ENCODE results near the gene SNED1.

Gene SNED1

GRCh38 chr2:241072553-241073165 is 74.2 kb downstream of the SNED1 start:
- H3K4me3 ChIP-seq (ENCODE audit: low read depth in 1 of 2, low read length in 2 of 2), result no peak overlapping the region
- no peak overlapping the region for H3K9ac ChIP-seq (ENCODE audit: low read length)
- H3K9me3 ChIP-seq (ENCODE audit: low read length), result no peaks in the 10 kb centered on the region
- no peak overlapping the region for H3K27ac ChIP-seq (ENCODE audit: low read depth, low read length)
- H3K4me1 ChIP-seq (ENCODE audit: insufficient read depth, low read length), result no peaks in the 10 kb centered on the region
- no peaks in the 10 kb centered on the region for H3K27me3 ChIP-seq (ENCODE audit: control insufficient read depth in 1 of 2, insufficient read depth in 2 of 2, low read length in 2 of 2)
- H3K36me3 ChIP-seq (ENCODE audit: insufficient read depth, low read length), result peaks cover 17% of the 10 kb centered on the region

DNA sequence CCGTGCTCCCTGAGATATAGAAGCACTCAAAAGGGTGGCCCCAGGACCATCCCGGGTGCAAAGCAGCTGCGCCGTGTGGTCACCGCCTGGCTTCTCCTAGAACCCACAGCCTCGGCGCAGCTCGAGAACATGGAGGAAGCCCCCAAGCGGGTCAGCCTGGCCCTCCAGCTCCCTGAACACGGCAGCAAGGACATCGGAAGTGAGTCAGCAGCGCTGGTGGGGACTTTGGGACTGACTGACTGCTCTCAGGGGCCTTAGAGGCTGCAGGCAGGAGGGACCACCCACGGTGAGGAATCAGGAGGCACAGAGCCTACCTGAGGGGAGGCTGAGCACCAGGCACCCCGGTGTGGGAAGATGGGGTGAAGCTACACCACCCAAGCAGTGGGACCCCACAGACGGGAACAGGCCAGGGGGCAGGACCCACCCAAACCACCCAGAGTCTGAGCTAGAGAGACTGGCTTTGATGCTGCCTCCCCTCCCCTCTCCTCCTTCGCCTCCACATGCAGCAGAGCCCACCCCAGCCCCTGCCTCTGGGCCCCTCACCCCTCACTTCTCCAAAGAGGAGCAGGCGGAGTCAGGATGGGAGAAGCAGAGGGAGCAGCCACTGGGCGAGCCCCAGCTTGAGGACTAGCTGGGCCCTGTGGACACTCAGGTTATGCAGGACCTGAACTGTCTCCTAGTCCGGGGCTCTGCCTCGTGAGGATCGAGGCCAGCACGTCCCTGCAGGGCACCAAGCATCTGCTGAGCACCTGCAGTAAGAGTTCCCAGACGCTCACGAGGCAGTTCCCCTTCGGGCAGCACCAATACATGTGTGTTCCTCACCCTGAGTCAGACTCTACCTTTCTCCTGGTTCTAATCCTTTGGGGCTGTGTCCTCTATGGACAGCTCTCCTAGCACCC is 75.0 kb downstream of the SNED1 start:
- Histone ChIP-seq H3K4me3 (ENCODE audit: low read depth in 1 of 2, low read length in 2 of 2) (no peak overlapping the region), H3K27ac (ENCODE audit: low read depth, low read length) (no peak overlapping the region), H3K9me3 (ENCODE audit: low read length) (no peaks in the 10 kb centered on the region), H3K36me3 (ENCODE audit: insufficient read depth, low read length) (peaks cover 17% of the 10 kb centered on the region), H3K9ac (ENCODE audit: low read length) (no peak overlapping the region), H3K4me1 (ENCODE audit: insufficient read depth, low read length) (no peaks in the 10 kb centered on the region), H3K27me3 (ENCODE audit: control insufficient read depth in 1 of 2, insufficient read depth in 2 of 2, low read length in 2 of 2) (no peaks in the 10 kb centered on the region)

GRCh38 chr2:241074065-241074818 is 75.8 kb downstream of the SNED1 start:
- H3K36me3 ChIP-seq (ENCODE audit: insufficient read depth, low read length), result peaks cover 17% of the 10 kb centered on the region

DNA sequence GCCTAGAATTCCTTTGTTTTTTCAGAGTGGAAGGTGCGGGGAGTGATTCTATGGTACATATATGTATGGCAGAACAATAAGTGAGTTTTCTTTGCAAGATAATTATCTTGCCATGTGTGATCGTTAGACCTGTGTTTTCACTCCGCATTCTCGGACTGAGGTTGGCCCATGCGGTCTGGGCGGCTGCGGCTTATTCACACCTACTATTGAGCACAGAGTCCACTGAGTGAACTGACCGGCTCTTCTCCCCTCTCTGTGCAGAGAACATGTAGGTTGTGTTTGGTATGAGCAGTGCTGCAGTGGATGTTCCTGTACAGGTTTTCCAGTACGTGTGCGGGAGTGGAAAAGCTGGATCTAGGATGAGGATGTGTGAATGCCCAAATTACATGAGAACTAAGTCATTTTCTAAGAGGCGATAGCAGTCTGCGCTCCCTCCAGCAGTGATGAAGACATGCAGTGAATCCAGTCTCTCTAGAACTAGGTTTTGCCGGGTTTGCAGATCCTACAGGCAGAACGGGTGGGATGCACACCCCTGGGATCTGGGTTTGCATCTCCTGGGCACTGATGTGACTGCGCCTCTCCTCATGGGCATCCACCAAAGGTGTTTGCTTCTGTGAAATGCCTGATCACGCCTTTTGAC is 76.6 kb downstream of the SNED1 start:
- H3K9me3 ChIP-seq (ENCODE audit: low read length), result no peaks in the 10 kb centered on the region
- H3K4me1 ChIP-seq (ENCODE audit: insufficient read depth, low read length), result no peaks in the 10 kb centered on the region
- H3K27me3 ChIP-seq (ENCODE audit: control insufficient read depth in 1 of 2, insufficient read depth in 2 of 2, low read length in 2 of 2), result no peaks in the 10 kb centered on the region
- H3K9ac ChIP-seq (ENCODE audit: low read length), result no peak overlapping the region
- no peak overlapping the region for H3K4me3 ChIP-seq (ENCODE audit: low read depth in 1 of 2, low read length in 2 of 2)
- no peak overlapping the region for H3K27ac ChIP-seq (ENCODE audit: low read depth, low read length)
- H3K36me3 ChIP-seq (ENCODE audit: insufficient read depth, low read length), result peaks cover 17% of the 10 kb centered on the region

More at GRCh38 chr2:241074065-241074818, 75.8 kb downstream of the SNED1 start:
- Histone ChIP-seq H3K27ac (ENCODE audit: low read depth, low read length) (no peak overlapping the region), H3K4me3 (ENCODE audit: low read depth in 1 of 2, low read length in 2 of 2) (no peak overlapping the region), H3K9me3 (ENCODE audit: low read length) (no peaks in the 10 kb centered on the region), H3K27me3 (ENCODE audit: control insufficient read depth in 1 of 2, insufficient read depth in 2 of 2, low read length in 2 of 2) (no peaks in the 10 kb centered on the region), H3K4me1 (ENCODE audit: insufficient read depth, low read length) (no peaks in the 10 kb centered on the region), H3K9ac (ENCODE audit: low read length) (no peak overlapping the region)

DNA sequence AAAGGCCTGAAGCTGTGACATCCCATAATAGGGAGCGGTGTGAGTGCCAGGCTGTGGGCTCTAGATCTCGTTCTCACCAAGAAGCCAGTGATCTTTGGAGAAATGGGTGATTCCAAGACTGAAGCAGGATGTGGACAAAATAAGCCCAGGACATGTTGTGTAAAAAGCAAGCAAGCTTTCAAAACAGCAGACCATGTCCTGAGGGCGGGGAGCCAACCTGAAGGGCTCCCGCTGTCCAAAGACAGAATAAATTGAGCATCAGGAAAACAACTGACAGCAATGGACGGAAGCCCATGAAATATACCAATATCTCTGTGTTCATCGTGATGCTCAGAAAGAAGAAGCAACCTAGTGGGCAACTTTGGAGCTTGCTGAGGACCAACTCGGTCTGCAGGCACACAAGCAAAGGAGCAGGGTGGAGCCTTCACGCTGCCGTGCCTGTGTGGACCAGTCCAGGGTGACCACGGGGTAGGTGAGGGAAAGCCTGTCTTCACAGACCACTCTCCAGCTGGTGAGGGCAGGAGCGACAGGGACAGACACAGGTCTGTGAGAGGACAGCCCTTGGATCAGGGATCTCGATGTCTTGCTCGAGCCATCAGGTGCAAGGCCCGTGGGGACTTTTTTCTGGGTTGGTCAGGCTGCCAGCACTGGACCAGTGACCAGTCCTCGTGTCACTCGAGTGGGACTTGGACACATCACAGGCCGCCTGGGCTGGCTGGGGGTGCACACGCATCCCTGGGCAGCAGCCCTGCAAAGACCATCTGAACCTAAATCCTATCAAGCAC is 82.2 kb downstream of the SNED1 start:
- no peaks in the 10 kb centered on the region for H3K9me3 ChIP-seq (ENCODE audit: low read length)
- peaks cover 4% of the 10 kb centered on the region for H3K36me3 ChIP-seq (ENCODE audit: insufficient read depth, low read length)
- no peaks in the 10 kb centered on the region for H3K4me1 ChIP-seq (ENCODE audit: insufficient read depth, low read length)
- no peaks in the 10 kb centered on the region for H3K27me3 ChIP-seq (ENCODE audit: control insufficient read depth in 1 of 2, insufficient read depth in 2 of 2, low read length in 2 of 2)
- no peak overlapping the region for H3K4me3 ChIP-seq (ENCODE audit: low read depth in 1 of 2, low read length in 2 of 2)
- H3K27ac ChIP-seq (ENCODE audit: low read depth, low read length), result no peak overlapping the region
- no peak overlapping the region for H3K9ac ChIP-seq (ENCODE audit: low read length)

DNA sequence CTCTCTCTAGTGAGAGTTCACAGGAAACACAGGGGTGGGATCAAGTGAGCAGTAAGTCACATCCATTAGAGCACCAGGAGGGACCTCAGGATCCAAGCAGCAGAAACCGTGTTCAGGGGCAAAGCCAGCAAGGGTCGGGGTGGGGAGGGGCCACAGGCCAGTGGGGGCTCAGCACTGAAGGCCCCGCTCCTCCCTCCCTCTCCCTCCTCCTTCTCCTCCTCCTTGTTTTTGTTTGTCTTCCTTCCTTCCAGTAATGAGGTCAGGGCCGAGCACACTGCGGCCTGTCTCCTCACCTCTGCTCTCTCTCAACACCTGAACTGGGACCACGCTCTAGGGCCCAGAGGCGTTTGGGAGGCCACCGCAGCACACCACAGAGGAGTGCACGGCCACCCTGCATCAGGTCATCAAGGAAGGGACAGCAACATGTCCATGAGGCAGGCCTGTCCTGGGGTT is 82.8 kb downstream of the SNED1 start:
- Histone ChIP-seq H3K4me3 (ENCODE audit: low read depth in 1 of 2, low read length in 2 of 2) (no peak overlapping the region), H3K9me3 (ENCODE audit: low read length) (no peaks in the 10 kb centered on the region), H3K27me3 (ENCODE audit: control insufficient read depth in 1 of 2, insufficient read depth in 2 of 2, low read length in 2 of 2) (no peaks in the 10 kb centered on the region), H3K9ac (ENCODE audit: low read length) (no peak overlapping the region), H3K36me3 (ENCODE audit: insufficient read depth, low read length) (peaks cover 6% of the 10 kb centered on the region), H3K4me1 (ENCODE audit: insufficient read depth, low read length) (no peaks in the 10 kb centered on the region), H3K27ac (ENCODE audit: low read depth, low read length) (no peak overlapping the region)

GRCh38 chr2:241081643-241082340 is 83.4 kb downstream of the SNED1 start:
- H3K27me3 ChIP-seq (ENCODE audit: control insufficient read depth in 1 of 2, insufficient read depth in 2 of 2, low read length in 2 of 2), result no peaks in the 10 kb centered on the region
- H3K27ac ChIP-seq (ENCODE audit: low read depth, low read length), result no peak overlapping the region
- H3K9me3 ChIP-seq (ENCODE audit: low read length), result no peaks in the 10 kb centered on the region
- H3K4me3 ChIP-seq (ENCODE audit: low read depth in 1 of 2, low read length in 2 of 2), result no peak overlapping the region
- H3K9ac ChIP-seq (ENCODE audit: low read length), result no peak overlapping the region
- H3K36me3 ChIP-seq (ENCODE audit: insufficient read depth, low read length), result peaks cover 12% of the 10 kb centered on the region
- H3K4me1 ChIP-seq (ENCODE audit: insufficient read depth, low read length), result no peaks in the 10 kb centered on the region

DNA sequence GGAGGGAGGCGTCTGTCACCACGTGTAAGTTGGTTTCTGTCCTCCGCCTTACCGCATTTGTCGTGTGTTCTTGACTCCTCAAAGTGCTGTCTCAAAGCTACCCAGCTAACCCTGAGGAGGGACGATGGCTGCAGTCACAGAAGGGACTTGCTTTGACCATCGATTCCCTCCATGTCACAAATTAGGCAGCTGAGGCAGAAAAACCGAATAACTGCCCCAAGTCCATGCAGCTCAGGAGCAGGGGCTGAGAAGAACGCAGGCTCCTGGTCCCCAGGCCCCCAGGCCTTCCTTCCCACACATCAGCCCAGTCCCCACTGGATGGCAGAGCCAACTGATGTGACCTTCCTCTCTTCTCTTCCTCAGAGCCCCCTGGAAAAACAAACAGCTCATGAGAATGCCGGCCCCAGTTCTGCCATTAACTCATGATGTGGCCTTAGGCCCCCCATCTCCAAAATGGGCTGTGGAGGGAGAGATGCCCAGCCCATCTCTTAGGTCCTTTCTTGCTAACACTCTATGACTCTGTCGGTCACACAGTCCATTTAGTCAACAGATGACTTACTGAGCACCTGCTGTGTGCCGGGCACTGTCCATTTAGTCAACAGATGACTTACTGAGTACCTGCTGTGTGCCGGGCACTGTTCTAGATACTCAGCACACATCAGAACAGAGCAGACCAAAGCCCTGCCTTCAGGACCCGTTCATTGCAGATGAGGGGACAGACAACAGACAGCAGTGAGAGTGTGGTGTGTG is 84.1 kb downstream of the SNED1 start:
- no peak overlapping the region for H3K9ac ChIP-seq (ENCODE audit: low read length)
- no peak overlapping the region for H3K27ac ChIP-seq (ENCODE audit: low read depth, low read length)
- no peaks in the 10 kb centered on the region for H3K9me3 ChIP-seq (ENCODE audit: low read length)
- H3K27me3 ChIP-seq (ENCODE audit: control insufficient read depth in 1 of 2, insufficient read depth in 2 of 2, low read length in 2 of 2), result no peaks in the 10 kb centered on the region
- H3K36me3 ChIP-seq (ENCODE audit: insufficient read depth, low read length), result peaks cover 19% of the 10 kb centered on the region
- H3K4me3 ChIP-seq (ENCODE audit: low read depth in 1 of 2, low read length in 2 of 2), result no peak overlapping the region
- H3K4me1 ChIP-seq (ENCODE audit: insufficient read depth, low read length), result no peaks in the 10 kb centered on the region

- H3K27ac ChIP-seq (ENCODE audit: low read depth, low read length), result no peak overlapping the region
These were observed 84.6 kb downstream of the SNED1 start for GRCh38 chr2:241083091-241083415.

More at GRCh38 chr2:241083091-241083415, 84.6 kb downstream of the SNED1 start:
- no peaks in the 10 kb centered on the region for H3K27me3 ChIP-seq (ENCODE audit: control insufficient read depth in 1 of 2, insufficient read depth in 2 of 2, low read length in 2 of 2)
- no peak overlapping the region for H3K9ac ChIP-seq (ENCODE audit: low read length)
- H3K4me3 ChIP-seq (ENCODE audit: low read depth in 1 of 2, low read length in 2 of 2), result no peak overlapping the region
- peaks cover 24% of the 10 kb centered on the region for H3K36me3 ChIP-seq (ENCODE audit: insufficient read depth, low read length)
- no peaks in the 10 kb centered on the region for H3K4me1 ChIP-seq (ENCODE audit: insufficient read depth, low read length)
- no peaks in the 10 kb centered on the region for H3K9me3 ChIP-seq (ENCODE audit: low read length)

Data from muscle layer of colon (tissue), 2 donors.